ENCODE results near the gene CCL13. TPM values are rescaled to one million over a fixed set of nuclear protein-coding genes. Genes with fewer than 3 reads are reported as not detected.

Gene CCL13
- total RNA-seq, 4 donors from 2014 or later, result 3.0 to 4.1 TPM; not detected in 2

- no peak for DNase-seq
- TF ChIP-seq POLR2A (IDR thresholded peaks at IDR 0.05) (no peak), CTCF (IDR thresholded peaks at IDR 0.05) (no peak)
- intact Hi-C loops (cut with DNase I; ENCODE audit: low total_unique reads), result no loop called here
- no peaks in the 10 kb centered on the region for H3K27me3 ChIP-seq
- H3K27ac ChIP-seq, result no peak overlapping the region
- no peak overlapping the region for H3K4me3 ChIP-seq
- no peaks in the 10 kb centered on the region for H3K4me1 ChIP-seq
- no peaks in the 10 kb centered on the region for H3K36me3 ChIP-seq
- no peaks in the 10 kb centered on the region for H3K9me3 ChIP-seq
Measured at GRCh38 chr17:34398990-34399389, 42.7 kb downstream of the CCL13 start.

- TF ChIP-seq CTCF (IDR thresholded peaks at IDR 0.05), result no peak
- no peak for TF ChIP-seq POLR2A (IDR thresholded peaks at IDR 0.05)
- DNase-seq, result no peak
- intact Hi-C loops (cut with DNase I; ENCODE audit: low total_unique reads), result no loop called here
- no peaks in the 10 kb centered on the region for H3K4me1 ChIP-seq
- H3K36me3 ChIP-seq, result no peaks in the 10 kb centered on the region
- no peaks in the 10 kb centered on the region for H3K9me3 ChIP-seq
- no peak overlapping the region for H3K4me3 ChIP-seq
- no peaks in the 10 kb centered on the region for H3K27me3 ChIP-seq
- H3K27ac ChIP-seq, result no peak overlapping the region
Measured at GRCh38 chr17:34399725-34400124, 43.4 kb downstream of the CCL13 start.

- Histone ChIP-seq H3K4me3 (no peak overlapping the region), H3K9me3 (no peaks in the 10 kb centered on the region), H3K4me1 (no peaks in the 10 kb centered on the region), H3K27me3 (no peaks in the 10 kb centered on the region), H3K27ac (no peak overlapping the region), H3K36me3 (no peaks in the 10 kb centered on the region)
- intact Hi-C loops (cut with DNase I; ENCODE audit: low total_unique reads), result no loop called here
- TF ChIP-seq CTCF (IDR thresholded peaks at IDR 0.05) (no peak), POLR2A (IDR thresholded peaks at IDR 0.05) (no peak)
- no peak for DNase-seq
Measured at GRCh38 chr17:34400301-34400931, 44.1 kb downstream of the CCL13 start.

- TF ChIP-seq POLR2A (IDR thresholded peaks at IDR 0.05) (no peak), CTCF (IDR thresholded peaks at IDR 0.05) (no peak)
- Histone ChIP-seq H3K4me3 (no peak overlapping the region), H3K27ac (no peak overlapping the region), H3K9me3 (no peaks in the 10 kb centered on the region), H3K27me3 (no peaks in the 10 kb centered on the region), H3K36me3 (no peaks in the 10 kb centered on the region), H3K4me1 (no peaks in the 10 kb centered on the region)
- no peak for DNase-seq
- intact Hi-C loops (cut with DNase I; ENCODE audit: low total_unique reads), result no loop called here
Measured at GRCh38 chr17:34401165-34401564, 44.9 kb downstream of the CCL13 start.

DNA sequence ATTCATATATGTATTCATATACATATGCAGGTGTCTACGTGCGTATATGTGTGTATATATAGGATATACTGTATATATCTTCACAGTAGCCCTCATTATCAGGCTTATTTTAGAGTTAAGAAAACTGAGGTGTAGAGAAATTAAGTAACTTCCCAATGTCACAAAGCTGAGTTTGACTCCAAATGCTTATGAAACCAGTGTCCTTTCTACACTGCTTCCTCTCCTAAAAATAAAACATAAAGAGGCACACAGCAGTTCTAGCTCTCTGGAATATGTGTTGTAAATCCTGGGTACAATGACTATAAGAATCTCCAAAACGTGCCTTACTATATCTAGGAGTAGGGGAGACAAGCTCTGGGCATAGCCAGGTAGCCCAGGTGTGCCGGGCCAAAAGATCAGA lies 46.7 kb downstream of the CCL13 start:
- DNase-seq, result no peak
- no peak overlapping the region for H3K4me3 ChIP-seq
- H3K9me3 ChIP-seq, result no peaks in the 10 kb centered on the region
- no peaks in the 10 kb centered on the region for H3K36me3 ChIP-seq
- intact Hi-C loops (cut with DNase I; ENCODE audit: low total_unique reads), result no loop called here
- H3K27me3 ChIP-seq, result no peaks in the 10 kb centered on the region
- H3K27ac ChIP-seq, result no peak overlapping the region
- TF ChIP-seq POLR2A (IDR thresholded peaks at IDR 0.05) (no peak), CTCF (IDR thresholded peaks at IDR 0.05) (no peak)
- no peaks in the 10 kb centered on the region for H3K4me1 ChIP-seq

Measured in uterus (tissue), 4 donors.